Peyer's patch (tissue), 4 donors: ENCODE measurements around the gene WDR43. TPM values are rescaled to one million over a fixed set of nuclear protein-coding genes. Genes with fewer than 3 reads are reported as not detected.

ENCODE experiments used
- DNase-seq, 3 donors: peaks; one replicate each; pipeline ENCODE4 v3.0.0-alpha.2; 2017 to 2019
- H3K27ac ChIP-seq, 4 donors: fragments of 200-600 bp; sonication (generic); one replicate each; pipeline ENCODE4 v1.5.1; 2016 to 2019
- H3K27me3 ChIP-seq, 2 donors: fragments of 200-600 bp; sonication (generic); one replicate each; pipeline ENCODE4 v1.5.1; 2019
- H3K36me3 ChIP-seq, 3 donors: fragments of 200-600 bp; sonication (generic); one replicate each; pipeline ENCODE4 v1.5.1; 2016 to 2019
- H3K4me1 ChIP-seq, 4 donors: fragments of 200-600 bp; sonication (generic); one replicate each; pipeline ENCODE4 v1.5.1; 2016 to 2019
- H3K4me3 ChIP-seq, 4 donors: fragments of 200-600 bp; sonication (generic); 1 replicate in 3 of 4; 2 replicates in 1 of 4; pipeline ENCODE4 v1.5.1; 2016 to 2019; ENCODE audit warnings: mild to moderate bottlenecking in 1 of 4
- H3K9me3 ChIP-seq, 4 donors: fragments of 200-600 bp; sonication (generic); one replicate each; pipeline ENCODE4 v1.5.1; 2016 to 2019; ENCODE audit warnings: mild to moderate bottlenecking in 1 of 4
- POLR2A ChIP-seq, 2 donors: fragments of 450-650 bp; IDR thresholded peaks; one replicate each; pipeline ENCODE4 v1.5.1; 2017; ENCODE audit warnings: antibody characterized with exemption in 2 of 2, mild to moderate bottlenecking in 2 of 2, moderate library complexity in 2 of 2
- small RNA-seq, 2 donors: library from RNA; depleted of rRNA; stranded (forward); fragments of <200 nt; gene quantifications; one replicate each; pipeline ENCODE3, GENCODE V24; 2016
- total RNA-seq, 4 donors: library from RNA; depleted of rRNA; stranded (reverse); fragments of >200 nt; gene quantifications; one replicate each; pipeline ENCODE4 v1.1.0, GENCODE V29; 2016
- TF ChIP-seq, protein P1 (sequence below), 6 experiments: fragments of 450-650 bp in 4 of 6; fragments of 200-600 bp in 2 of 6; sonication (generic) in 1 of 6; IDR thresholded peaks; one replicate each; pipeline ENCODE4 v1.5.1; 2017 to 2019; ENCODE audit warnings: antibody characterized with exemption in 6 of 6, mild to moderate bottlenecking in 3 of 6, moderate library complexity in 1 of 6

Gene WDR43
- total RNA-seq, 4 donors from 2014 or later: 17.4 to 98.2 (median 24.4) TPM

DNA sequence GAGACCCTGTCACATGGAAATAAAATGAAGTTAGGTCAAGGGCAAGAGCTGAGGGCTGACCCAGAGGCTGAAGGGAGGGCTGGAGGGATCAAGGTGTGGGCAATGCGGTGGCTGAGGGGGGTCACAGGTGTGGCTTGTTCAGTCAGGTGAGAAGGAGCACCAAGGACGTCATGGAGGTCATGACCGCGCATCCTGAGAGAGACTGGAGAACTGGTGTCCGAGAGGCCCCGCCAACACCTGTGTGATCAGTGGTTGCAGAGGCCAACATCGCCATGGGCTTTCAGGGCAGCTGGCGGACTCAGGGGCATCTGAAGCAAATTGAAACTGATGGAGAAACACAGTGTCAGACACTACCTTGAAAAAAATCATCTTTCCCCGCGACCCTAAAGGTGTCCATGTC lies 99.6 kb downstream of the WDR43 start:
- H3K9me3 ChIP-seq: no peaks in the 10 kb centered on the region
- H3K27ac ChIP-seq: no peak overlapping the region
- H3K27me3 ChIP-seq: no peaks in the 10 kb centered on the region
- no peak for DNase-seq
- H3K4me3 ChIP-seq: no peak overlapping the region
- H3K36me3 ChIP-seq: no peaks in the 10 kb centered on the region
- TF ChIP-seq, protein P1, sequence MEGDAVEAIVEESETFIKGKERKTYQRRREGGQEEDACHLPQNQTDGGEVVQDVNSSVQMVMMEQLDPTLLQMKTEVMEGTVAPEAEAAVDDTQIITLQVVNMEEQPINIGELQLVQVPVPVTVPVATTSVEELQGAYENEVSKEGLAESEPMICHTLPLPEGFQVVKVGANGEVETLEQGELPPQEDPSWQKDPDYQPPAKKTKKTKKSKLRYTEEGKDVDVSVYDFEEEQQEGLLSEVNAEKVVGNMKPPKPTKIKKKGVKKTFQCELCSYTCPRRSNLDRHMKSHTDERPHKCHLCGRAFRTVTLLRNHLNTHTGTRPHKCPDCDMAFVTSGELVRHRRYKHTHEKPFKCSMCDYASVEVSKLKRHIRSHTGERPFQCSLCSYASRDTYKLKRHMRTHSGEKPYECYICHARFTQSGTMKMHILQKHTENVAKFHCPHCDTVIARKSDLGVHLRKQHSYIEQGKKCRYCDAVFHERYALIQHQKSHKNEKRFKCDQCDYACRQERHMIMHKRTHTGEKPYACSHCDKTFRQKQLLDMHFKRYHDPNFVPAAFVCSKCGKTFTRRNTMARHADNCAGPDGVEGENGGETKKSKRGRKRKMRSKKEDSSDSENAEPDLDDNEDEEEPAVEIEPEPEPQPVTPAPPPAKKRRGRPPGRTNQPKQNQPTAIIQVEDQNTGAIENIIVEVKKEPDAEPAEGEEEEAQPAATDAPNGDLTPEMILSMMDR (IDR thresholded peaks at IDR 0.05): no peak
- TF ChIP-seq POLR2A (IDR thresholded peaks at IDR 0.05): no peak
- peaks cover 0 to 10% (median 0%) of the 10 kb centered on the region in 4 donors for H3K4me1 ChIP-seq

DNA sequence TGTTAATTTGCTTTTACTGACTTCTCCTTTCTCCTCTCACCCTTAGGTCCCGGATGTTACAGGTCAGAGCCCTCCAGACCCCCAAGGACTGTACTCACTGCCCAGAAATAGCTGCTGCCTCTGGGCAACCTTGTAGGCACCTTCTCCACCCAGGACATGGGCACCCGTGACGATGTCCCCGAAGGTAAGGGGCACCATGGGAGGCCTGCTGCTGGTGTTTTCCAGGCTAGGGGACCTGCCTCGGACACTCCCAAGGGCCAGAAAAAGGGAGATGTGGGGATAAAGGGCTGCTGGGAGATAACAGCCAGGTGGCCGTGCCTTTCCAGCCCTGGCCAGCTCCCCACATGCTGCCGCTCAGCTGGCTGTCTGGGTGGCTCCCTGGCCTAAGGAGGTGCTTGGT lies 100.2 kb downstream of the WDR43 start:
- no peak for TF ChIP-seq POLR2A (IDR thresholded peaks at IDR 0.05)
- TF ChIP-seq, protein P1 (IDR thresholded peaks at IDR 0.05): no peak
- H3K36me3 ChIP-seq: no peaks in the 10 kb centered on the region
- H3K27ac ChIP-seq: no peak overlapping the region
- peaks cover 0 to 10% (median 0%) of the 10 kb centered on the region in 4 donors for H3K4me1 ChIP-seq
- H3K9me3 ChIP-seq: no peaks in the 10 kb centered on the region
- DNase-seq: no peak
- no peak overlapping the region for H3K4me3 ChIP-seq
- H3K27me3 ChIP-seq: no peaks in the 10 kb centered on the region

DNA sequence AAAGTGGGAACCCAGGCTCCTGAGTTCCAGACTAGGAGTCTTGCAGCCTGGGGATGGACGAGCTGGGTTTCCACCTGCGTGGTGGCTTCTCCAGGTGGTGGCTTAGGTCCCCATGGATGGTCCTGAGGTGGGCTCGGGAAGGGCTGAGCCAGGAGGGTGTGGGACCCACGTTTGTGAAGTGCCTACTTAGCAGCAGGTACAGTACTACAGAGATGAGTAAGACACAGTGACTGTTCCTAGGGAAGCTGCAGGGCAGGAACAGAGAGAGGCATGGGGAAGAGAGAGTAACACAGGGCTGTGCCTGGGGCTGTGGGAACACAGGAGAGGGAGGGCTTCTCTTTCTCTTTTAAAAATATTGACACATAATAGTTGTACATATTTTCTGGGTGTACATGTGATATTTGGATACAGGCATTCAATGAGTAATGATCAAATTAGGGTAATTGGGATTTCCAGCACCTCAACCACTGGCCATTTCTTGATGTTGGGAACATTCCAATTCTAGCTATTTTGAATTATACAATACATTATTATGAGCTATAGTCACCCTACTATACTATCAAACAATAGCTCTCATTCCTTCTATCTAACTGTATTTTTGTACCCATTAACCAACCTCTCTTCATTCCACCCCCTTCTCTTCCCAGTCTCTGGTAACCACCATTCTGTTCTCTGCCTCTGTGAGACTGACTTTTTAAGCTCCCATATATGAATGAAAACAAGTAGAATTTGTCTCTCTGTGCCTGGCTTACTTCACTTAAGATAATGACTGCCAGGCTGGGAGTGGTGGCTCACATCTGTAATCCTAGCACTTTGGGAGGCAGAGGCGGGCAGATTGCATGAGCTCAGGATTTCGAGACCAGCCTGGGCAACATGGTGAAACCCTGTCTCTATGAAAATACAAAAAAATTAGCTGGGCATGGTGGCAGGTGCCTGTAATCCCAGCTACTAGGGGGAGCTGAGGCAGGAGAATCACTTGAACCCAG lies 101.6 kb downstream of the WDR43 start:
- Histone ChIP-seq H3K4me3 (no peak overlapping the region), H3K4me1 (peaks cover 0 to 10% (median 3%) of the 10 kb centered on the region in 4 donors), H3K27me3 (no peaks in the 10 kb centered on the region), H3K27ac (no peak overlapping the region), H3K36me3 (no peaks in the 10 kb centered on the region), H3K9me3 (no peaks in the 10 kb centered on the region)
- DNase-seq: no peak
- TF ChIP-seq POLR2A (IDR thresholded peaks at IDR 0.05): no peak
- TF ChIP-seq, protein P1 (IDR thresholded peaks at IDR 0.05): no peak

DNA sequence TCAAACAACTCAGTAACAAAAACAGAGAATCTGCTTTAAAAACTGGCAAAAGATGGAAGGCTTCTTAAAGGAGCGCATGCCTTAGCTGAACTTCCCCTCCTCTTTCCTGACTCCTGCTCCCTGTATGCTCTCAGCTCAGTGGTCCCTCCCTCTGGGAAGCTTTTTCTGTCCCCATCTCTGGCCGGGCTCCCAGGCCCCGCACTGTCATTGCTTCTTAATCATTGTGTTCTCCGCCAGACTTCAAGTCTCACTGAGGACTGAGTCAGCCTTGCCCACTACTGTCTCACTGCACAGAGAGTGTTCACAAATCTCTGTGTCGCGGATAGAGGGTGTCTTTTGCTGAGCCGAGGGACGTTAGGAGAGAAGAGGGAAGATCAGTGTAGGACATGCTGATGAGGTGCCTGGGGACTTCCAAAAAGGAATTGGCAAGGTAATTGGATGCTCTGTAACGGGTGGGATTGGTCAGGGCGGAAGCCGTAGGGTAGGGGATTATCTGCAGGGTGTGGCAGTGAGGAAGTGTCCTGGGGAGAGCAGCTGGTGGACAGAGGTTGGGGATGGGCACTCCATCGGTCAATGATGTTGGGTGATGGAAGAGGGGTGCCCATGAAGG lies 102.9 kb downstream of the WDR43 start:
- H3K36me3 ChIP-seq: no peaks in the 10 kb centered on the region
- TF ChIP-seq POLR2A (IDR thresholded peaks at IDR 0.05): no peak
- TF ChIP-seq, protein P1 (IDR thresholded peaks at IDR 0.05): no peak
- no peak overlapping the region for H3K27ac ChIP-seq
- H3K9me3 ChIP-seq: no peaks in the 10 kb centered on the region
- DNase-seq: no peak
- H3K4me1 ChIP-seq: peaks cover 0 to 10% (median 3%) of the 10 kb centered on the region in 4 donors
- H3K27me3 ChIP-seq: no peaks in the 10 kb centered on the region
- no peak overlapping the region for H3K4me3 ChIP-seq

Small RNA genes within 50 kb of the gene (small RNA-seq; reads per million reads assigned to genes)
- gene RF00019: 0 reads per million in 2 donors
- gene SNORD53: 9.4 to 12.0 reads per million in 2 donors
- 1,109 to 3,350 reads per million in 2 donors for gene SNORD53B
- gene SNORD92: 395 to 396 reads per million in 2 donors

Other genes with a start within 250 kb of the WDR43 start
- gene PPP1CB, start 142.8 kb upstream of the WDR43 start, total RNA-seq: 100 to 1,000 TPM in 3 of 4 donors, 10 to 100 TPM in 1; 92.8 to 200 (median 123) TPM
- under 1 TPM in 2 of 4 donors, not detected in 2; 0.35 to 0.80 TPM for gene SPDYA, start 83.8 kb upstream of the WDR43 start, total RNA-seq
- 10 to 100 TPM; 12.6 to 19.0 (median 16.6) TPM for gene TRMT61B, start 24.4 kb upstream of the WDR43 start, total RNA-seq
- gene TOGARAM2, start 86.6 kb downstream of the WDR43 start, total RNA-seq: 1 to 10 TPM in 1 of 4 donors, under 1 TPM in 3; under 0.01 to 1.1 (median 0.22) TPM
- gene PCARE, start 179.9 kb downstream of the WDR43 start, total RNA-seq: not detected
- 10 to 100 TPM in 3 of 4 donors, 1 to 10 TPM in 1; 7.0 to 40.4 (median 16.9) TPM for gene CLIP4, start 220.7 kb downstream of the WDR43 start, total RNA-seq